GM23338 (cell line): ENCODE results near the gene KCNJ8. TPM values are rescaled to one million over a fixed set of nuclear protein-coding genes. Genes with fewer than 3 reads are reported as not detected.
"Not testable (repeated sequence)": the region's sequence is repeated elsewhere in the genome, so short reads cannot be mapped to it uniquely, and the experiment has no call there.

Source experiments
- ATAC-seq: fragments of 200-7000 bp; cut with Tn5 transposase; 3 replicates; pipeline ENCODE4 v1.9.1; 2020
- DNase-seq: peaks from one replicate; pipeline ENCODE4 v3.0.0-alpha.2; 2015; ENCODE audit warnings: low spot score
- H2AFZ ChIP-seq: fragments of 200-600 bp; sonication (generic); 2 replicates; pipeline ENCODE4 v1.8.0; 2016; ENCODE audit warnings: antibody characterized with exemption, mild to moderate bottlenecking, moderate library complexity
- H3F3A ChIP-seq: fragments of 200-600 bp; sonication (generic); replicated peaks from 2 replicates; pipeline ENCODE4 v1.8.0; 2017; ENCODE audit warnings: antibody characterized with exemption, mixed run types, low read depth
- H3K27ac ChIP-seq: fragments of 200-600 bp; sonication (generic); 2 replicates; pipeline ENCODE4 v1.6.1; 2016; ENCODE audit warnings: low read depth
- H3K27me3 ChIP-seq: fragments of 200-600 bp; sonication (generic); 2 replicates; pipeline ENCODE4 v1.8.0; 2016; ENCODE audit warnings: mild to moderate bottlenecking, mixed run types, moderate library complexity; ENCODE audit not compliant: insufficient read depth
- H3K36me3 ChIP-seq: fragments of 200-600 bp; sonication (generic); 2 replicates; pipeline ENCODE4 v1.8.0; 2016; ENCODE audit warnings: mild to moderate bottlenecking; ENCODE audit not compliant: insufficient read depth
- H3K4me1 ChIP-seq: fragments of 200-600 bp; sonication (generic); 2 replicates; pipeline ENCODE4 v1.8.0; 2016; ENCODE audit warnings: mild to moderate bottlenecking, moderate library complexity; ENCODE audit not compliant: insufficient read depth
- H3K4me2 ChIP-seq: fragments of 200-600 bp; sonication (generic); 2 replicates; pipeline ENCODE4 v1.7.1; 2017; ENCODE audit warnings: mixed run types
- H3K4me3 ChIP-seq: fragments of 200-600 bp; sonication (generic); 2 replicates; pipeline ENCODE4 v1.6.1; 2016; ENCODE audit warnings: mixed run types
- H3K79me2 ChIP-seq: fragments of 200-600 bp; sonication (generic); replicated peaks from 2 replicates; pipeline ENCODE4 v1.8.0; 2017; ENCODE audit warnings: mild to moderate bottlenecking; ENCODE audit not compliant: insufficient read depth
- H3K9me2 ChIP-seq: fragments of 200-600 bp; sonication (generic); 2 replicates; pipeline ENCODE4 v1.8.0; 2017; ENCODE audit not compliant: insufficient read depth
- H4K20me1 ChIP-seq: fragments of 200-600 bp; sonication (generic); replicated peaks from 2 replicates; pipeline ENCODE4 v1.8.0; 2017; ENCODE audit warnings: mild to moderate bottlenecking; ENCODE audit not compliant: insufficient read depth
- H3K27ac Mint-ChIP-seq: 2 replicates; pipeline ENCODE4 v1.8.0; 2020; ENCODE audit warnings: inconsistent platforms, mild to moderate bottlenecking, moderate library complexity, mixed read lengths
- H3K27me3 Mint-ChIP-seq: 3 replicates; pipeline ENCODE4 v1.8.0; 2022; ENCODE audit warnings: low read depth, mild to moderate bottlenecking, moderate library complexity, mixed read lengths, inconsistent platforms; ENCODE audit not compliant: insufficient read depth, poor library complexity
- H3K36me3 Mint-ChIP-seq: 3 replicates; pipeline ENCODE4 v1.8.0; 2021; ENCODE audit warnings: low read depth, mild to moderate bottlenecking, inconsistent platforms, moderate library complexity, mixed read lengths
- H3K4me1 Mint-ChIP-seq: 3 replicates; pipeline ENCODE4 v1.8.0; 2020; ENCODE audit warnings: mild to moderate bottlenecking, inconsistent platforms, mixed read lengths
- H3K4me3 Mint-ChIP-seq: 3 replicates; pipeline ENCODE4 v1.8.0; 2021; ENCODE audit warnings: moderate library complexity, mild to moderate bottlenecking, inconsistent platforms, mixed read lengths
- H3K9me3 Mint-ChIP-seq: 3 replicates; pipeline ENCODE4 v1.8.0; 2020; ENCODE audit warnings: moderate library complexity, mild to moderate bottlenecking, inconsistent platforms, mixed read lengths
- CREB1 ChIP-seq: fragments of 250-450 bp; sonication (Bioruptor Pico); IDR thresholded peaks from 2 replicates; pipeline ENCODE4 v1.5.0; 2020; ENCODE audit warnings: low read depth, mild to moderate bottlenecking, moderate library complexity
- ETS1 ChIP-seq: IDR thresholded peaks from 2 replicates; pipeline ENCODE4 v1.6.1; 2016; ENCODE audit warnings: antibody characterized with exemption
- EZH2 ChIP-seq: fragments of 200-600 bp; sonication (generic); IDR thresholded peaks from one replicate; pipeline ENCODE4 v1.8.0; 2017; ENCODE audit warnings: antibody characterized with exemption, mild to moderate bottlenecking, low read depth; ENCODE audit not compliant: unreplicated experiment
- NANOG ChIP-seq: IDR thresholded peaks from 2 replicates; pipeline ENCODE4 v1.6.1; 2016; ENCODE audit warnings: antibody characterized with exemption, borderline replicate concordance
- POLR2AphosphoS5 ChIP-seq: IDR thresholded peaks from 2 replicates; pipeline ENCODE4 v1.6.1; 2016; ENCODE audit warnings: antibody characterized with exemption, low read depth
- ZNF114 ChIP-seq: fragments of 250-450 bp; sonication (Bioruptor Pico); IDR thresholded peaks from 2 replicates; pipeline ENCODE4 v1.5.0; 2020; ENCODE audit warnings: mild to moderate bottlenecking, moderate library complexity
- polyA plus RNA-seq: library from polyadenylated mRNA; unstranded; fragments of >200 nt; fragmentation: Nextera tagmentation; extraction: Ambion mirVana; gene quantifications from 2 replicates; pipeline ENCODE4 v1.2.1, GENCODE V29; 2016
- total RNA-seq: library from RNA; depleted of rRNA; stranded (reverse); fragments of >200 nt; shearing (Covaris generic); gene quantifications from 2 replicates; pipeline ENCODE4 v1.2.3, GENCODE V29; 2014

Gene KCNJ8
- total and polyA plus RNA-seq, 2 experiments from 2014 or later: 0.82 to 0.87 TPM

- H3K36me3 ChIP-seq: no peaks in the 10 kb centered on the region
- no peak overlapping the region for H3K4me2 ChIP-seq
- Mint-ChIP-seq H3K36me3 (no peaks in the 10 kb centered on the region), H3K9me3 (peaks cover 6% of the 10 kb centered on the region; the same call in 1 of the 3 replicates), H3K27ac (no peak overlapping the region), H3K27me3 (no peaks in the 10 kb centered on the region), H3K4me3 (no peak overlapping the region), H3K4me1 (no peaks in the 10 kb centered on the region)
- no peaks in the 10 kb centered on the region for H3K4me1 ChIP-seq
- H3F3A ChIP-seq: no peaks in the 10 kb centered on the region
- no peaks in the 10 kb centered on the region for H3K79me2 ChIP-seq
- H4K20me1 ChIP-seq: no peaks in the 10 kb centered on the region
- ATAC-seq (no peak), DNase-seq (no peak)
- no peaks in the 10 kb centered on the region for H3K27me3 ChIP-seq
- H3K9me2 ChIP-seq: no peaks in the 10 kb centered on the region
- H2AFZ ChIP-seq: no peak overlapping the region
- no peak for TF ChIP-seq CREB1
- no peak for TF ChIP-seq NANOG
- no peak overlapping the region for H3K4me3 ChIP-seq
- H3K27ac ChIP-seq: no peak overlapping the region
Measured at GRCh38 chr12:21788089-21788983, 13.8 kb upstream of the KCNJ8 start.

GRCh38 chr12:21786041-21786531 lies 11.6 kb upstream of the KCNJ8 start:
- H3F3A ChIP-seq: no peaks in the 10 kb centered on the region

DNA sequence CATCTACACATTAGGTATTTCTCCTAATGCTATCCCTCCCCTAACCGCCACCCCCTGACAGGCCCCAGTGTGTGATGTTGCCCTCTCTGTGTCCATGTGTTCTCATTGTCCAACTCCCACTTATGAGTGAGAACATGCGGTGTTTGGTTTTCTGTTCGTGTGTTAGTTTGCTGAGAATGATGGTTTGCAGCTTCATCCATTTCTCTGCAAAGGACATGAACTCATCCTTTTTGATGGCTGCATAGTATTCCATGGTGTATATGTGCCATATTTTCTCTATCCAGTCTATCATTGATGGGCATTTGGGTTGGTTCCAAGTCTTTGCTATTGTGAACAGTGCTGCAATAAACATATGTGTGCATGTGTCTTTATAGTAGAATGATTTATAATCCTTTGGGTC lies 8.2 kb upstream of the KCNJ8 start:
- not testable (repeated sequence) for H3K9me3 Mint-ChIP-seq, H2AFZ ChIP-seq, H3K36me3 ChIP-seq, H4K20me1 ChIP-seq, ATAC-seq, DNase-seq, H3K4me2 ChIP-seq, H3K27me3 ChIP-seq, H3K4me3 Mint-ChIP-seq, H3K9me2 ChIP-seq, H3K79me2 ChIP-seq, H3K27ac ChIP-seq, H3F3A ChIP-seq, H3K4me1 Mint-ChIP-seq, H3K27me3 Mint-ChIP-seq, H3K4me3 ChIP-seq, H3K27ac Mint-ChIP-seq, H3K36me3 Mint-ChIP-seq
- peaks cover 14% of the 10 kb centered on the region; the same call in 1 of the 2 replicates for H3K4me1 ChIP-seq

More at GRCh38 chr12:21786041-21786531, 11.6 kb upstream of the KCNJ8 start:
- no peak overlapping the region for H3K4me2 ChIP-seq
- H3K36me3 ChIP-seq: no peaks in the 10 kb centered on the region
- H4K20me1 ChIP-seq: no peaks in the 10 kb centered on the region
- H3K27me3 ChIP-seq: no peaks in the 10 kb centered on the region
- no peak overlapping the region for H3K4me3 ChIP-seq
- Mint-ChIP-seq H3K4me1 (no peaks in the 10 kb centered on the region), H3K36me3 (no peaks in the 10 kb centered on the region), H3K27me3 (no peaks in the 10 kb centered on the region), H3K27ac (no peak overlapping the region), H3K9me3 (peaks cover 6% of the 10 kb centered on the region; the same call in 1 of the 3 replicates), H3K4me3 (no peak overlapping the region)
- H3K79me2 ChIP-seq: no peaks in the 10 kb centered on the region
- H3K27ac ChIP-seq: no peak overlapping the region
- ATAC-seq (no peak), DNase-seq (no peak)
- H3K9me2 ChIP-seq: no peaks in the 10 kb centered on the region
- no peaks in the 10 kb centered on the region for H3K4me1 ChIP-seq
- TF ChIP-seq POLR2AphosphoS5 (no peak), ETS1 (no peak), EZH2 (no peak), ZNF114 (no peak), NANOG (no peak)
- H2AFZ ChIP-seq: no peak overlapping the region
